ENCODE results near the gene CHEK1.
A peak's percentile ranks its signal among the peaks of the same experiment; 100 is the strongest.

CHEK1 gene

GRCh38 chr11:125626288-125626950, 1.5 kb downstream of the CHEK1 start:
- DNase-seq: no peak

GRCh38 chr11:125627236-125627910, 2.4 kb downstream of the CHEK1 start:
- DNase-seq: no peak

DNA sequence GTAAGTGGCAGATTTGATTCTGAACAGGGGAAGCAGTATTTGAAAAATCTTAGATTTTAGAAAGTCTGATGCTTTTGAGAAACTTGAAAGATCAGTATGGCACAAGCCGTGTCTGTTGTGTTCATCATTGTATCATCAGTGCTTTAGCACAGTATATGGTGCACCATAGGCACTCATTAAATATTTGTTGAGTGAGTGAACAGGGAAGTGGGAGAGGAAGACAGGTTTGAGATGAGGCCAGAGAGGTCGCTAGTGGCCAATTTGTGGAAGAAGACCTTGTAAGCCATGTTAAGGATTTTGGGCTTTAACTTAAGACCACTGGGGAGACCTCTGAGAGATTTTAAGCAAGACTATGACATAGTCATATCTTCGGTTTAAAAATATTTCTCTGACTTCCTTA, 12.9 kb downstream of the CHEK1 start:
- no peak for DNase-seq

DNA sequence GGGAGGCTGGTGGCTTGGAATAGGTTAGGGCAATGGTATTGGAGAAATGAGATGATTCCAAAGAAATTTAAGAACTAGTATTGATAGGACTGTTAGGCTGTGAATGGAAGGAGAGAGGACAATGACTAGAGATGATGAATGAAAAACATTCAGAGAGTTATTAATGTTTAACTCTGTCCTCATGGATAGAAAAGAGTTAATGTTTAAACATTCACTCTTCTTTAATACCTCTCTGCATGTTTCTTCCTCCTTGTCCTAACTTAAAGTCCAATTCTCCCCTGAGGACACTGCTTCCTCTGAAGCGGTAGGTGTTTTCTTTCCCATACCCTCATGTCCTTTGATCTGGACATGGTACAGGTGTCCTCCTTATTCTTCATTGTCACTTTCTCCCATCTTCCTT, 13.4 kb downstream of the CHEK1 start:
- DNase-seq: no peak

DNA sequence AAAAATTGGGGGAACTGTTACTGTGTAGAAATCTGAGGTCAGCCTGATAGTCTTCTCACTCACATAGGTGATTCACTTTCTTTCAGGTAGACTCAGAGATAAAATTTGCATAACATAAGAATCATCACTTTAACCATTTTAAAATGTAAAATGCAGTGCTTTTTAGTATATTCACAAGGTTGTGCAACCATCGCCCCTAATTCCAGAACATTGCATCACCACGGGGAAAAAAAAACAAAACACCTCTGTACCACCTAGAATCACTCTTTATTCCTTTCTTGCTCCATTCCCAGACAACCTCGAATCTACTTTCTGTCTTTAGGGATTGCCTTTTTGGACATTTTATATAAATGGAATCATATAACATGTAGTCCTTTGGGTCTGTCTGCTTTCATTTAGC, 20.9 kb downstream of the CHEK1 start:
- DNase-seq: no peak

GRCh38 chr11:125649465-125650166, 24.7 kb downstream of the CHEK1 start:
- DNase-seq: no peak

DNA sequence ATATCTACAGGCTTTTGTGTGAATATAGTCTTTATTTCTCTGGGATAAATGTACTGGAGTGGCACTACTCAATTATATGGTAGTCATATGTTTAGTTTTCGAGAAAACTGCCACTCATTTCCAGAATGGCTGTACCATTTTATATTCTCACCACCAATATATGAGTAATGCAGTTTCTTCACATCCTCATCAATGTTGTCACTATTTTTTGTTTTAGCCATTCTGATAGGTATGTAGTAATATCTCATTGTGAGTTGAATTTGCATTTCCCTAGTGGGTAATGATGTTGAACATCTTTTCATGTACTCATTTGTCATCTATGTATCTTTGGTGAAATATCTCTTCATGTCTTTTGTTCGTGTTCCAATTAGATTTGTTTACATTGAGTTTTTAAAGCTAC, 37.7 kb downstream of the CHEK1 start:
- peak; percentile 48 for DNase-seq

- no peak for DNase-seq
Measured at GRCh38 chr11:125663910-125664309, 38.9 kb downstream of the CHEK1 start.

DNA sequence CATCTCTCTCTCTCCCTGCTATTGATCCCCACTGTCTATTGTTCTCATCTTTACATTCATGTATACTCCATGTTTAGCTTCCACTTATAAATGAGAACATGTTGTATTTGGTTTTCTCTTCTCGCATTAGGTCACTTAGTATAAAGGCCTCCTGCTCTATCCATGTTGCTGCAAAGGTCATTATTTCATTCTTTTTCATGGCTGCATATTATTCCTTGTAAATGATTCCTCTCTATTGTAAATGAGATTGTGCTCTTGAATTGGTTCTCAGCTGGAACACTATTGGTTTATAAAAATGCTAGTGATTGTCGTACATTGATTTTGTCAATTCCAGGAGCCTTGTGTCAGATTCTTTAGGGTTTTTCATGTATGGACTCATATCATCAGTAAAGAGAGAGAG, 42.2 kb downstream of the CHEK1 start:
- DNase-seq: no peak

DNA sequence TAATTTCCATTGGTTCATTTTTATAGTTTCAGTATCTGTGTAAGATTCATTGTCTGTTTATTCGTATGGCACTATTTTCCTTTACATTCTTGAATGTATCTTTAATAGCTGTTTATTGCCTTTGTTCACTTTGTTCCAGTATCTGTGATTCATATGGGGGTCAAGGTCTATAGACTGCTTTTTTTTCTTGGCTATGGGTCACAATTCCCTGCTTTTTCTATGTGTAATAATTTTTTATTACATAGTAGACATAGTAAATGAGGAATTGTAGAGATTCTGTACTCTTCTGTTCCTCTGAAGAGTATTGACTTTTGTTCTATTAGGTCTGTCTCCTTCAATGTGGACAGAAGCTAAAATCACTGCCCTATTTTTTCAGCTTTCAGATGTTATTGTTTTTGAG, 45.2 kb downstream of the CHEK1 start:
- no peak for DNase-seq

DNA sequence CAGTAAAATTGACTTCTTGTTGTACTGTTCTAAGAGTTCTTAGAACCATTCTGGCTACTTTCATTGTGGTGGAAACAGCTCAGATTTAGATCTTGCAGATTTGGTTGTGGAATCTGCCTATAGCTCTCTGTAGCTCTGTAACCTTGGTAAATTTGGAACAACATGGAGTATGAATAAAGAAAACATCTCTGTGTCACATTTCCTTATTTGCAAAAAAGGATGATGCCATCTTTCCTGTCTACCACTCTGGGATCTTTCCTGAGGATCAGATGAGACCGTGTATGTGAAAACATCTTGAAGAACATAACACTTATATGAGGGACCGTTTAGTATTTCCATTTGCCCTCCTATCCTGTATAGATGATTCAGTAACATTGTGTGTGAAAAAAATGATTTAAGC, 46.6 kb downstream of the CHEK1 start:
- DNase-seq: no peak

DNA sequence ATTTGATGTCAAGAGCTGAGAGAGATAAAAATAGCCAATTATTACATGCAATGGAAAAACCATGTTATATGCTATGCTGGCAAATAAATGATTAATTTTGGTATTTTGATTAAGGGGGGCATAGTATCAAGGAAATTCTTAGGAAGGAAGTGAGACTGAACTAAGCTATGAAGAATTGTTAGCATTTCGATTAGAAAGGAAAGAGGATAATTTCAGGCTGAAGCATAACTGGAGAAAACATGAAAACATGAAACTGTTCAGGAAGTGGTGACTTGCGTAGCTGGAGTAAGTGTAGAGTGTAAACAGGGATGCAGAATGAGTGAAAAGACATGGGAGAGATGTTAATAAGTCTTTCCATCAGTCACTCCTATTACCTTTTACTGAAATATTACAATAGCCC, 49.2 kb downstream of the CHEK1 start:
- no peak for DNase-seq

DNA sequence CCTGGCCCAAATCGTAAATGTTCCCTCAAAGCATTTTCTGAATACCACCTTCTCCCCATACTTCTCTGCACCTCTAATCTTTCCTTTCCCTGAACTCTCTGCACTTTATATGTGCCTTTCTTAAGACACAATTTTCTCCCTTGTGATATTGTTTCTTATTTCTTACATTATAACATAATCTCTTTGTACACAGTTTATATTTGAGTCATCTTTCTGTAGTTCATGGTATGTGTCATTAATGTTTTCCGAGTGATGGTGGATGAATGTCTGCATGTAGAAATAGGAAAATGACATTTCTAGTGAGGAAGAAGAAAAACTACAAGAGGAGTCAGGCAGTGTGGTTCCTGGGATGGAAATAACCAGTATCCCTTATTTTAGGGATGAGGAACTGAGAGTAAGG, 50.2 kb downstream of the CHEK1 start:
- DNase-seq: no peak

DNA sequence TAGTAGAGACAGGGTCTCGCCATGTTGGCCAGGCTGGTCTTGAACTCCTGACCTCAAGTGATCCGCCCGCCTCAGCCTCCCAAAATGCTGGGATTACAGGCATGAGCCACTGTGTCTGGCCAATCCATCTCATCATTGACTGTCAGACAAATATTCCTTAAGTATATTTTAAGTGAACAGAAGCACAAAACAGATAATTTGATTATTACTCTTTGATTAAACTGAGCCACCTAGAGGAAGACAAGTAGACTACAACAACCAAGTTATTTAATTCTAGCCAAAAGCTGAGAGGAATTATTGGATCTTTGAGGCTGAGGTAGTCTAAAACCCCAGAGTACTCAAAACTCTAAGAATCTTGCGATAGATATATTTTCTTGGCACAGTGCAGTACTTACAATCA, 54.4 kb downstream of the CHEK1 start:
- no peak for DNase-seq

DNA sequence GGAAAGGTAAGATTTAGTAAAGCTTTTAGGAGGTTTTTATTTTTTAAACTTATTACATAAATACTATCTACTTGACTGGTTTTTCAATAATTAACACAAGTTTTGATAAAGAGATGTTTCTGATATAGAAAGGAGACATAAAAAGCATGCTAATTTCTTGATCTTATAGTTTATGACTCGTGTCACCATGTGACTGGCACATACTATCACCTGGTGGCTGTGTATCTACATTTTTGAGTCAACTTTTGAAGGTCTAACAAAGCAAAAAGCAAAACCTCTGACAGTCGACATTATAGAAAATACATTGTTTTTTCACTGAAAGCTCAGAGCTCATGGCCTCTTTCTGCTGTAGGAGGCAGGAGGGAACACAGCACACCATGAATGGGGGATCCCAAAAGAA, 54.9 kb downstream of the CHEK1 start:
- no peak for DNase-seq

GRCh38 chr11:125680747-125681146, 55.8 kb downstream of the CHEK1 start, which contains the start of gene ACRV1:
TSS of gene ACRV1 (minus strand) at chr11:125680847. CDS start at chr11:125680780, 67 bp downstream.
- no peak for DNase-seq

DNA sequence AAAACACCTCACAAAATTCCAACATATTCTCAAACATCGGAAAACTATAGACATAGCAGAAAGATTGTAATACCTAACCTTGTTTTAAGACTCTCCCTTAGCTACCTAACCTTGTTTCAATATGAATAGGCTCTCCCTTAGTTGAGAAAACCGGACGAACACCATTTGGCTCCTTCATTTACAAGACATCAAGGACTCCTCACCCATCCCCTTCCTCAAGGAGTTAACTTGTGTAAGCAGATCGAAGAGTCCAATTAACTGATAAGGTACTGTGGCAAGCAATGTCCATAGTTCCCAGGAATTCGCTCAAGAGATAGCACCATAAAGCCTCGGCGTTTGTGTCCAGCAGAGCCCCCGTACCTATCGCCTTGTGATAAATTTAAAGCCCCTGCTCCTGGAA, 60.3 kb downstream of the CHEK1 start:
- DNase-seq: no peak

DNA sequence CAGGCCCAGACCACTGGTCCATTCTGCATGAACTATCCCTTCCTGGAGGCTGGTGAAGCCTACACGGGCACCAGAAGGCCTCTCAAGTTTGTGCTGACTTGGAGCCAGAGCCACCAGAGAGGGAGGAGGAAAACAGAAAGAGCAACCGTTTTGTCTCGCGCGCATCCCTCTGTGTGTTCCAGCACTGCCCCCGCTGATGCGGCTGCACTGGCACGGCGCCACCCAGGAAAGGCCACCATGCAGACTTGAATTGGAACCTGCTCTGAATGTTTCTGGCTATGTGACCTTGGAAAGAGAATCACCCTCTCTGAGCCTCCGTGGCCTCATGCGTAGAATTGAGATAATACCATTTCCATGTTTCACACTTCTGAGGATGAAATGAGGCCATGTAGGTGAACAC, 63.1 kb downstream of the CHEK1 start:
- DNase-seq: no peak

DNA sequence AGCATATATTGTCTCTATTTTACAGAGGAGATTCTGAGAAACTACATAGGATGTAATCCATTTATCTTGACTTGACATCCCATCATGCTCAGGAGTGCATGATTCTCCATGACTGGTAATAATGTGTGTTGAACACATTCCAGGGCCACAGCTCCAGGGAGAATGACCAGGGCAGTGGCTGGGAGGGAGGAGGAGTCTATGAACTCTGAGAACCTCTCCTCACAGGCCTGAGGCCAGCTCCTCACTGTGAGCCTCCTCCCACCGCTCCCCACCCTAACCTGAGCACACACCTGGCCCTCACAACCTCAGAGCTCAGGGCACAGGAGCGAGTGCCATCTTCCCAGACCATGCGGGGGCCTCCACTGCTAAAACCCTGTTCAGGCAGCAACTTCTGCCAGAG, 63.7 kb downstream of the CHEK1 start:
- DNase-seq: no peak

- DNase-seq: no peak
Measured at GRCh38 chr11:125689274-125689859, 64.4 kb downstream of the CHEK1 start.

DNA sequence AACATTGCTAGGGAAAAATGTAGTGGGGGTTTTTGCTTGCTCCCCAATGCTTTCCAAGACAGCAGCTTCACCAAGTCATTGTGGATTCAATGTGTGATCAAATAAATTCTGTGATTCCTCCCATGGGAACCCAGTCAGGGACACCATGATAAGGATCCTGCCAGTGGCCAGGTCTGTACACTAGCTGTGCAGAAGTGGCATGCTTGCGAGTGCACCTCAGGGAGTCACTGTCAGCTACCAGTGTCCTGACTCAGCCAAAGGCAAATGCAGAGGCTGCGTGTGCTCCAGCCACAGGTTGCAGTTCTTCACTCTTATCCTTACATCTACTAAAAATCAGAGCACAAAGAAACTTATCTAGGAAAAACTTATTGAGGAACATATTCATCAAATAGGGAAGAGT, 65.0 kb downstream of the CHEK1 start:
- no peak for DNase-seq

- no peak for DNase-seq
Measured at GRCh38 chr11:125692887-125693286, 67.9 kb downstream of the CHEK1 start.

DNA sequence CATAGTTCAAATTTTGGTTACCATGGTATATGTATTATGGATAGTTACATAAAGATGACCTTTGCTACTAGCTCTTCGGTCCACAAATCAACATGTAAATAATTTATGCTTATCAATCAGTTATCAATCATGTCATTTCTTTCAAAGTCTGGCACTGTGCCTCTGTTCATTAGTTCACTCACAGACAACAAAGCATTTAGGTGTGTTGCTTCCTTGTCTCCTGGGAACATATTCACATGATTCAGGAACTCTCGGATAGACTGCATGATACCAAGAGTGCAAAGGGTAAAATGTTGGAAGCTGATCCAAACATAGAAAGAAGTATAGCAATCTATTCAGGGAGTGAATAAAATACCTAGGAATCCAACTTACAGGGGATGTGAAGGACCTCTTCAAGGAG, 70.0 kb downstream of the CHEK1 start:
- no peak for DNase-seq

DNA sequence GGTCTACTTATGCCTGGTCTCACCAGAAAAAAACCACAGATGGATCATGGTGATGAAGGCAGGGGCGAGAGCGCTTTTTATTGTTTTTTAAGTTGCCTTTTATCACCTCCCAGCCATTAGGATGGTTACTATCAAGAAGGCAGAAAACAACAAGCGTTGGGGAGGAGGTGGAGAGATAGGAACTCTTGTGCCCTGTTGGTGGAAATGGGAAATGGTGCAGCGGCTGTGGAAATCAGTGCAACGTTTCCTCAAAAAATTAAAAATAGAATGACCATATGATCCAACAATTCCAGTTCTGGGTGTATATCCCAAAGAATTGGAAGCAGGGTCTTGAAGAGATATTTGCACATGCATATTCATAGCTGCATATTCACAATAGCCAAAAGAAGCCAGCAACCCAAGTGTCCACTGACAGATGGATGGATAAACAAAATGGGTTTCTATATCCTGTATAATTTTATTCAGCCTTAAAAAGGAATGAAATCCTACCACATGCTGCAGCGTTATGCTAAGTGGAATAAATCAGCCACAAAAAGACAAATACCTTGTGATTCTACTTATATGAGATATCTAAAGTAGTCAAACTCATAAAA, 76.2 kb downstream of the CHEK1 start:
- no peak for DNase-seq

All from NCI-H146 (cell line).